NCI-H748 treated with DMSO at 0.1 percent for 48 hours (cell line): ENCODE results near the gene MLH1.

ENCODE experiments used
- DNase-seq: peaks from one replicate; lab custom pipeline; 2025; lab: John Stamatoyannopoulos, UW

The MLH1 gene

DNA sequence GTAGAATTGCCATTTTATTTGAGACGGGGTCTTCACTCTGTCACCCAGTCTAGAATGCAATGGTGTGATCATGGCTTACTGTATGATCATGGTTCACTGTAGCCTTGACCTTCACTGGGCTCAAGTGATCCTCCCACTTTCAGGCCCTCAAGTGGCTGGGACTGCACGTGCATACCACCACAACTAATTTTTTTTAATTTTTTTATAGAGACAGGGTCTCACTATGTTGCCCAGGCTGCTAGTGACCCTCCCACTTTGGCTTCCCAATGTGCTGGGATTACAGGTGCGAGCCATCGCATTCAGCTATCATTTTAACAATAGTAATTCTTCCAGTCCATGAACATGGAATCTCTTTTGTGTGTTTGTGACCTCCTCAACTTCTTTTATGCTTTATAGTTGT lies 12.3 kb upstream of the MLH1 start:
- DNase-seq = no peak

DNA sequence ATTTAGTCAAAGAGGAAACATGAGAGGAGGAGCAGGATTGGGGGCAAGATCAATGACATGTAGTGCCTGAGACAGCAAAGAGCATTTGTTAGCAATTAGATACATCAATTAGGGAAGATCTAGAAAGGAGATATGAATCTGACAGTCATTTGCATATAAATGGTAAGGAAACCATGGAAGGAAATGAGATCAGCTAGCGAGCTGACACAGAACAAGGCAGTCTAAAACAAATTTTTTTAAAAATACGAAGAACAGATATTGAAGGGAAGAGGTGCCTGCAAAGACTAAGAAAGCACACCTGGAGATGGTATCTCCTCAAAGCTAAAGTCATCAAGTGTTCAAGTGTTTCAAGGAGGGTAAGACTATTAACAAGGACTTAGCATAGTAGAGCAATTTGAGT lies 5.0 kb upstream of the MLH1 start:
- DNase-seq = no peak

DNA sequence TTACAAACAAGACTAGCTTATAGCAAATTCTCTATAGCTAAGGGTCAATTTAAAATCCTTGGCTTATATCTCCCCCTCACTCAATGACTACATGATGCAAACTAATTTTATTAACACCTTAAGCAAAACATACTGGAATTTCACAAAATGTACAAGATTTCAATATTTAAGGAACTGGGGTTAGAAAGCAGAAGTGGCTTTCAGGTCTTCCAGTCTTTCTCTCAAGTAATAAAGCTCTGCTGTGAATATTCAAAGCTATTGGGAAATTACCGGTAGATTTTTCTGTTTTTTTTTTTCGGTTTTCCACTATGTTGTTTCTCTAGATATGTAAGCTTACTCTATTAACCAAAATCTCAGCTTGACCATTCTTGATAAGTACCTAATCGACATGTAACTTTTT lies 4.3 kb upstream of the MLH1 start:
- DNase-seq = no peak

DNA sequence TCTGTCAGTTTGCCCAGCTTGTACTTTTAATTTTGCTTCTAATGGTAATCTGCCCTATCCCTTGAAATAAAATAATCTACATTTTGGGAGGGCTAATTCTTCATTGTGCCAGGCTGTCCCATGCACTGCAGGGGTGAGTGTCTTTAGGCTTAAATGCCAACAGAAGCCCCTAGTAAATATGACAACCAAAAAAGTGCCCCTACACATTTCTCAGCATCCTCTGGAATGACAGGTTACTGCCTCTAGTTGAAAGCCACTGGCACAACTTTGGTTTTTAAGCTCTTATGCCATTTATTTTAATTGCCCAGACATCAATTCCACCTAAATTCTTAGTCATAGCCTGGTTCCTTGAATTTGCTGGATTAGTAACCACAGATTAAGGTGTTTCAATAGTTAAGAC lies 3.8 kb upstream of the MLH1 start:
- DNase-seq = no peak

DNA sequence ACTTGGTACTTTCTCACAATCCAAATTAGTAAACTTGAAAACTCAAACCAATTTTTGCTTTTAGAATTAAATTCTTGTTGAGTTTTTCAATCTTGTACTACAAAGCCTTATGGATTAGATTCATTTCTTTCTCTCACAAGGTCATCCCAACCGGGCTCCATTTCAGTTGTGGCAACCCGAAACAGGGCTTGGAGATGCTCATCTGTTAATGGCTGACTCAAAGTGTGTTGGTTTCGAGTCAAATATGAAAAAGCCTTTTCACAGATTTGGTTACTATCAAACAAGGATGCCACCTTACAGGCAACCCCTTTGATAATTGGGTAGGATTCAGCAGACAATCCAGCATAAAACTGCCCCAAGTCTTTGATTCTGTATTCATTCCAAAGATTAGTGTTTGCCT lies 2.2 kb upstream of the MLH1 start:
- no peak for DNase-seq

DNA sequence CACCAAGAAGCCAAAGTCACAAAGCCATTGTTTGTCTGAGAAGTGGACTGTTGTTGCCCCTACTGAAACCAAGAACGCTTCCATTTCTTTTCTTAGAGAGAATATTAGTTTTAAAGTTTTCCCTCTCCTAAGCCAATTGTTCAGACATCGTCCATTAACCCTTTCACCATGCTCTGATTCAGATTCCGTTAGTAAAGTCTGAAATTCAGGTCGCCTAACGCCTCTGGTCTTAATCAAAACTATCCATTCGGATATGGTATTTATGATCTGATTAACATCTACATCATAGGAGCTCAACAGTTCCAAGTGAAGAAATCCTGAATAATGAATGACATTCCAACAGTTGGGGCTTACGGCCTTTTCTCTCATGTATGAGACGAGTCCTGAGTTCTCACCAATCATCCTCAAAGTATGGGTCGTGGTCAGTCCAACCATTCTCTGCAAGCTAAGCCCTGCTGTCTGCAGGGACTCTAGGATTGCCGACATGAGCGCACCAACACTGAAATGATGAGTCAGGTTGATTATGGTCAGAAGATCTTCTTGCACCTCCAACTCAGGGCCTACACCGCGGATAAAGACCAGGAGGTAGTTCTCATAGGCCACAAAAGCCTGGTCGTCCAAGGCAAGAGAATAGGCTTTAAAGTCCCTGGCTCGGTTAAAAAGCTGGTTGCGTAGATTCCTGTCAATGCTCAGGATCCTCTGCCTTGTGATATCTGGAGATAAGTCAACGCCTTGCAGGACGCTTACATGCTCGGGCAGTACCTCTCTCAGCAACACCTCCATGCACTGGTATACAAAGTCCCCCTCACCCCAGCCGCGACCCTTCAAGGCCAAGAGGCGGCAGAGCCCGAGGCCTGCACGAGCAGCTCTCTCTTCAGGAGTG lies 1.2 kb upstream of the MLH1 start:
- no peak for DNase-seq

DNA sequence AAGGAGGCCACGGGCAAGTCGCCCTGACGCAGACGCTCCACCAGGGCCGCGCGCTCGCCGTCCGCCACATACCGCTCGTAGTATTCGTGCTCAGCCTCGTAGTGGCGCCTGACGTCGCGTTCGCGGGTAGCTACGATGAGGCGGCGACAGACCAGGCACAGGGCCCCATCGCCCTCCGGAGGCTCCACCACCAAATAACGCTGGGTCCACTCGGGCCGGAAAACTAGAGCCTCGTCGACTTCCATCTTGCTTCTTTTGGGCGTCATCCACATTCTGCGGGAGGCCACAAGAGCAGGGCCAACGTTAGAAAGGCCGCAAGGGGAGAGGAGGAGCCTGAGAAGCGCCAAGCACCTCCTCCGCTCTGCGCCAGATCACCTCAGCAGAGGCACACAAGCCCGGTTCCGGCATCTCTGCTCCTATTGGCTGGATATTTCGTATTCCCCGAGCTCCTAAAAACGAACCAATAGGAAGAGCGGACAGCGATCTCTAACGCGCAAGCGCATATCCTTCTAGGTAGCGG lies 452 bp upstream of the MLH1 start, which contains the start of gene EPM2AIP1:
TSS of gene EPM2AIP1 (minus strand) at position 326 of the 520 bp plus-strand sequence. CDS start at position 272, 54 bp downstream.
- DNase-seq = no peak

DNA sequence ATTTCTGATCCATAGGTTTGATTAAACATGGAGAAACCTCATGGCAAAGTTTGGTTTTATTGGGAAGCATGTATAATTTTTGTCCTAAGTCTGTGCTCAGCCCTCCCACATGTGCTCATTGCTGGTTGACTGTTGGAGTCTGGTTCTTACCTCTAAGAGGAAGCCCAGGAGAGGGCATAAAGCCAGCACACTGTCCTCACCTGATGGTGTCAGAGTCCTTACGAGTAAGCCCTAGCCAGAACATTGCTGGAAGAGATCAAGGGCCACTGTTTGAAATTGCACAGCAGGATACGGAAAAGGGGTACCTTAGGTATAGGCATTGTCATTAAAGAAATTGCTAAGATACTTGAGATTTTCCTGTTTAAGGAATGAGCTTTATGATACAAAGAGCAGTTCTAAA lies 21.3 kb downstream of the MLH1 start:
- DNase-seq = no peak

DNA sequence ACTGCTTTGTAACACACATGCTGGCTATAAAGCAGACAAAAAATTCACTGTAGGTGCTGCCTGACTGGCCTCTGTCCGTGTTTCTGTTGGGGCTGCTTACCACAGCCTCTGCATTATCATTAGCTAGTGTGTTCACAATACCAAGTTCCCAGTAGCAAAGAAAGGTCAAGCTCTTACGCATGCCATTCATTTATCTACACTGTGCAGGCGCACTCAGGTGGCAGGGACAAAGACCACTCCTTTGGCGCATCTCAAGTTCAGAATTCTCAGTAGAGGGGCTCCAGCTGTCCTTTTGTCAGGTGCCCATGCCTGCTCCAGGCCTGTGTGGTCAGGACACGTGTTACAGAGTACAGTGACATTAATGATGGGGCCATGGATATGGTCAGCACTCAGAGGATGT lies 22.3 kb downstream of the MLH1 start:
- DNase-seq = no peak

DNA sequence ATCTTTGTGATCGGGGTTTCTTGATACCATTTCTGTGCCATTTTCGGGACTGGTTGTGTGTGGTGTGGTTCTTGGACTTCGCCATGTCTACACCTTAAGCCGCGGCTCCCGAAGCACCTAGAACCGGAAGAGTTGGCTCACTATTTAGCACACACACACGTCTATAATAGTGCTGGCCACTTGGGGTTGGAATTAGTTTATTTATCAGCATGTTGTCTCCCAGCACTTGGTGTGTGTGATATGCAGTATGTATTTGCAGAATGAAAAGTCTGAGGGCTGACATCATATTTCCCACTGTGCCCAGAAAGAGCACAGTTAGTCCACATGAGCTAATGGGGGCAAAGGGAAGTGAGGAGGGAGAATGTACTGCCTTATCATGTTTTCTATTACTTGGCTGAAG lies 23.6 kb downstream of the MLH1 start:
- no peak for DNase-seq

DNA sequence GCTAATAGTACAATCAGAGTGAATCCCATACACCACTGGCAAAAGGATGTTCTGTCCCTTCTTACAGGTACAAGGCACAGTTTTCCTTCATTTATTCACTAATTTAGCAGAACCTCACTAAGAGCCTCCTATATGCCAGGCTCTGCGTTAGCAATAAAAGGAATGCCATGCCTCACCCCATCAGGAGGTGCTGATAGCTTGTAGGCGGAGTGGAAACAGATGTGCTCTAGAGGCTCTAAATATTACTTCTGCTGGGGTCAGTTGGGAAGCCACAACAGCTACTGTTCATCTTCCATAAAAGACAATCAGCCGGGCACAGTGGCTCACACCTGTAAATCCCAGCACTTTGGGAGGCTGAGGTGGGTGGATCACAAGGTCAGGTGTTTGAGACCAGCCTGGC lies 24.4 kb downstream of the MLH1 start:
- no peak for DNase-seq

DNA sequence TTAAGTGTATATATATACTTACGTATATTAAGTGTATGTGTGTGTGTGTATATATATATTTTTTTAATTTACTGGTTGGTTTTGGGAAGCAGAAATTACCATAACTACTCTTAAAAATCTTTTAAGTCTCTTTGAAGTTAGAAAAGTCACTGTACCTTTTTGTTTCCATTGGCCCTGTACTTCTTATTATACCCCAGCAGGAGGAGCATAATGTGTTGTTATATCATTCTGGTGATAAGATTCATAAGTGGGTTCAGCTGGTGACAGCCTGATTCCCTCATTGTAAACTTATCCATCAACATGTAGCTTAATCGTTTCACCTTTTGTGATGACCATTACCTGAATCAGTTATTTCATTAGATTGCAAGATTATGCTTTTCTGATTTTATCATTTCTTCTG lies 30.8 kb downstream of the MLH1 start:
- DNase-seq = no peak

DNA sequence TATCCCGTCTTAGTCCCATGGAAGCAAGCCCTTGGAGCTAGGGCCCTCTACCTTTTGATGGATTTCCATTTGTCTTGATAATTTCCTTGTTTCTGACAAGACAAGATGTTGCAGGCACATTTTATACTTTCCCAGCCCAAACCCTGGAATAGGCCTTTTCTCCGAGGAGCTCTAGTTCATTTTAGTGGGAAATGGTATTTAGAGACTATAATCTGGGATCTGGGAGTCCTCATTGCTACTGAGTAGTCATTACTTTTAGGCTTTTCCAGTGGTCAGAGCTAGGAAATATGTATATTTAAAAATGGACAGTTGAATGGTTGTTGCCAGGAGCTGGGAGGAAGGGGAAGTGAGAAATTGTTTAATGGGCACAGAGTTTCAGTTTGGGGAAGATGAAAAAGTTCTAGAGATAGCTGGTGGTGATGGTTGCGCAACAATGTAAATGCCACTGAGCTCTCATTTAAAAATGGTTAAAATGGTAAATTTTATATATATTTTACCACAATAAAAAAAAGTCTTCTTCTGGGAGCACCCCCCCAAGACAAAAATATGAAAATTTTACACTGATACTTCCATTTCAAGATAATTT lies 31.6 kb downstream of the MLH1 start:
- no peak for DNase-seq

DNA sequence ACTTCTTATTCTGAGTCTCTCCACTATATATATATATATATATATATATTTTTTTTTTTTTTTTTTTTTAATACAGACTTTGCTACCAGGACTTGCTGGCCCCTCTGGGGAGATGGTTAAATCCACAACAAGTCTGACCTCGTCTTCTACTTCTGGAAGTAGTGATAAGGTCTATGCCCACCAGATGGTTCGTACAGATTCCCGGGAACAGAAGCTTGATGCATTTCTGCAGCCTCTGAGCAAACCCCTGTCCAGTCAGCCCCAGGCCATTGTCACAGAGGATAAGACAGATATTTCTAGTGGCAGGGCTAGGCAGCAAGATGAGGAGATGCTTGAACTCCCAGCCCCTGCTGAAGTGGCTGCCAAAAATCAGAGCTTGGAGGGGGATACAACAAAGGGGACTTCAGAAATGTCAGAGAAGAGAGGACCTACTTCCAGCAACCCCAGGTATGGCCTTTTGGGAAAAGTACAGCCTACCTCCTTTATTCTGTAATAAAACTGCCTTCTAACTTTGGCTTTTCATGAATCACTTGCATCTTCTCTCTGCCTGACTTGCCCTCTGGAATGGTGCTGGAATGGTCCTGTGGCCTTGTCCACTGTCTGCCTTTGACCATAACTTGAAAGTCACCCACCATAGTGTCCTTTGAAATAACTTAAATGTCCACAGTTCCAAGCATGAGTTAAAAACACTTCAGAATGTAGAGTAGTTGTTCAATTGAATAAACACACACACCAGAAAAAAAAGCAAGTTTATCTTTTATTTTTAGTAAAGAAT lies 32.4 kb downstream of the MLH1 start:
- no peak for DNase-seq

DNA sequence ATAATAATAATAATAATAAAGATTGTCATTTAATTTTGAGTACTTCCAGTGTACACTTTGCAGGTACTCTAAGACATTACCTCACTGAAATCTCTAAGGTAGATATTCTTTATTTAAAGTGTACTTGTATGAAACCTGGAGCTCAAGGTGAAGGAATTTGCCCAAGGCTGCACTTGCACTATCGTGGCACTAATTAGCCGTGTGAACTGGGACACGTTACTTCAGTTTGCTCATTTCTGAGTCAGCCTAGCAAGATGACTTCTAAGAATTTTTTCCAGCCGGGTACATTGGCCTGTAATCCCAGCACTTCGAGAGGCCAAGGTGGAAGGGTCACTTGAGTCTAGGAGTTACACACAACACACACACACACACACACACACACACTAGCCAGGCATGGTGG lies 33.5 kb downstream of the MLH1 start:
- no peak for DNase-seq

DNA sequence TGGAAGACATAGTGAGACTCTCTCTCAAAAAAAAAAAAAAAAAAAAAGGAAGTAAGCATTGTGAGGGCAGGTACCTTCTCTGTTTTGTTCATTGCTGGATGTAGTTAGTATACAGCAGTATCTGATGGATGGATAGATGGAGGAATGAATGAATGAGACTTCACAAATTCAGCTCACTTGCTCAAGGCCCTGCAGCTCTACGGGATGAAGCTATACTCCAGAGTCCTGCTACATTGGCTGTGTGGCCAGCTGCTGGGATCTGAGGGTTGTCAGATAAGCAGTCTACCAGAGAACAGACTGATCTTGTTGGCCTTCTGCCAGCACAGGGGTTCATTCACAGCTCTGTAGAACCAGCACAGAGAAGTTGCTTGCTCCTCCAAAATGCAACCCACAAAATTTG lies 35.0 kb downstream of the MLH1 start:
- DNase-seq = no peak

DNA sequence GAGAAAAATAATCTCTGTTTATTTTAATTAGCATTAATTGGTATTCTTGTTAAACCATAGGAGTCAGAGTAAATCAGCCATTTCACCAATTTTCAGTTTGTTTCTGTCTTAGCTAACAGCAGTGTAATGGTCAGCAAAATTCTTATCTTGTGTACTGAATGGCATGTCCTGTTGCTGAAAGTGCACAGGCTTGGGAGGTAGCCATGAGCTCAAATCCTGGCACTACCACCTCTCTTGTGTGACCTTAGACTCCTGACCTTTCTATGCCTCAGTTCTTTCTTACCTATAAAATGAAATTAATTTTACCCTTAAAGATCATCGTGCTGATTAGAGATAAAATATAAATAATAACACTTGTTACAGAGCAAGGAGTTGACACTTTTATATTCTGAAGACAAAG lies 35.8 kb downstream of the MLH1 start:
- no peak for DNase-seq

DNA sequence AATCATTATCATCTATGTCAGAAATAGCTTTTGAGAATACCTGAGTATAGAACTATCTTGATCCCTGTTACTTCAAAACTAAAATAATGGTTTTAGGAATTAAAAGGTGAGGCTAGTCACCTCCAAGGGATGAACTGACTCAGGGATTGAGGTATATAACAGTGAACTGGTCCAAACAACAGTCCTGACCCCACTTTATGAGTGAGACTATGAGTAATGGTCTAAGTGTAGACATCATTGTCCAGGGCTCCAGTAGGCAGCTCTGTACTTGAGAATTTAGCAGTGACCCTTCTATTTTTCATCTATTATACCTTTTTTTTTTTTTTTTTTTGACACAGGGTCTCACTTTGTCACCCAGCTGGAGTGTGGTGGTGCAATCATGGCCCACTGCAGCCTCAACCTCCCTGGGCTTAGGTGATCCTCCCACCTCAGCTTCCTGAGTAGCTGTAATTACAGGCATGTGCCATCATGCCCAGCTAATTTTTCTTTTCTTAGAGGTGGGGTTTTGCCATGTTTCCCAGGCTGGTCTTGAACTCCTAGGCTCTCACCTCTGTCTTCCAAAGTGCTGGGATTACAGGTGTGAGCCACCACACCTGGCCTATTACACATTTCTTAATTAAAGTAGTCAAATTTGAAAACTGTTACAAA lies 36.3 kb downstream of the MLH1 start:
- DNase-seq = no peak

DNA sequence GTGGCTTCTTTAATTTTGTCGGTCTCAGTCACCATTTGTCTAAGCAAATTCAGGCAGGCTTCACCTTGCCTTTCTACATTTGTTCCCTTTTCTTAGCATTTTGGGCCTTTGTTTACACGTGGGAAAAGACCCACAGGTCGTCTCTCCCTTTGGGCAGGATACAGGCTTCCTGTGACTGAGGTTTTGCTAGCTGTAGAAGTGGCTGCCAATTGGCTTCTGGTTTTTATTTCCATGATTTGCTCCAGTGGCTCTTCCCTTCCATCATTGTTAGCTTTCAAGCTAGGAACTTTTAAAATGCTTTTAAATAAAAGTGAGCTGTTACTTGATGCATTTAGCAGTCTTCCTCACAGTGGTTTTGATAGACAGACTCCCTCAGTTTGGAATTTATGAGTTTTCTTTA lies 37.3 kb downstream of the MLH1 start:
- no peak for DNase-seq

DNA sequence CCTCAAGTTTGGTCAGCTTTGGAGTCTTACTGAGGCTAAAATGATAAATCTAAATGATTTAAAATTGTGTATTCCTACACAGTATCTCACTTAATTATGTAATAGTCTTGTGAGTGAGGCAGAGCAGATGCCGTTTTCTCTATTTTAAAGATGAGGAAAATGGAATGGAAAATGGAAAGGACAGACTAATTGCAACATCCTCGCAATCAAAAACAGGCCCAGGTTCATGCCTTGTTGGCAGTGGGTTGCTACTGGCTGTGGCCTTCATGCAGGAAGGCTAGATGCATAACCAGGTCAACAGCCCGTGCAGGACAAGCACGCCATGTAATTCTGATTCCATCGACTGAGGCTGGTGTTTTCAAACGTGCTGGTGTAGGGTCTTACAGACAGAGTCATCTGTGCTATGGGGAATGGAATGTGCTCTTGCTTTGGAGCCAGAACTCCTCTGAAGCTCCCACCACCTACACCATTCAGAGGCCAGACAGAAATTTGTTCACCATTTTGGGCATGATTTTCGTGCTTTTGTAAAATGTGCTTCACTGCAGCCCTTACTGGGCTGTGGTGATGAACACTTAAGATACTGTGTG lies 37.9 kb downstream of the MLH1 start:
- no peak for DNase-seq

DNA sequence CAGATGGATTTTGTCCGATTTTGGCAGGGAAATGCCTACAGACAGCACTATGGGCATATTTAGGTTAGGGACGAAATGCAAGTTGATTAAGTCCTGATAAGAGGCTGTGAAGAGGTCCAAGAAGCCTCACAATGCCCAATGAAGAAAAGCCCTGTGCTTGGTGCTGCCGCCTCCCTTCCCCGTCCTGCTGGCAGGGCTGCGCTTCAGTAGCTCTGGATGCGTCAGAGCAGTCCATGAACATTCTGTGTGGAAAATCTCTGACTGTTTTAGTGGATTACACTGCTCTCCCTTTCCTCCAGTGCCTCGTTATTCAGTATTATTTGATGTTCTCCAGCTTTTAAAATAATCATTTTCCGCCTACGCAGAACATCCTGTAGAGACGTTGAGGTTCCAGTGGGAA lies 39.6 kb downstream of the MLH1 start:
- DNase-seq = no peak

DNA sequence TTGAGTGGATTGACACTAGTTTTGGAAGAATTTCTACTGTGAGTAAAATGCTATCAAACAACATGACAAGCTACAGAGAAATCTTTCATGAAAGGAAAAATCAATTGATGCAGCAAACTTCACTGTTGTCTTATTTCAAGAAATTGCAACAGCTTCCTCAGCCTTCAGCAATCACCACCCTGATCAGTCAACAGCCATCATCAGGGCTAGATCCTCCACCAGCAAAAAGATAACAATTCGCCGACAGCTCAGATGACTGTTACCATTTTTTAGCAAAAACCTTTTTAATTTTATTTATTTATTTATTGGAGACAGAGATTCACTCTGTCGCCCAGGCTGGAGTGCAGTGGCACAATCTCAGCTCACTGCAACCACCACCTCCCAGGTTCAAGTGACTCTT lies 44.0 kb downstream of the MLH1 start:
- DNase-seq = no peak
